H9 (cell line): Measurements from ENCODE around the gene TMEM132C. TPM values are rescaled to one million over a fixed set of nuclear protein-coding genes. Genes with fewer than 3 reads are reported as not detected.

Experiments used
- DNase-seq: peaks from one replicate; pipeline ENCODE4 v3.0.0-alpha.2; 2017
- H2AFZ ChIP-seq: one replicate; pipeline ENCODE4 v1.6.1; 2013; ENCODE audit warnings: mild to moderate bottlenecking, low read length, control low read depth, moderate library complexity
- H2AK5ac ChIP-seq: 2 replicates; pipeline ENCODE4 v1.6.1; 2013; ENCODE audit warnings: low read length, control low read depth, mixed read lengths; ENCODE audit not compliant: insufficient read length
- H2BK120ac ChIP-seq: one replicate; pipeline ENCODE4 v1.6.1; 2013; ENCODE audit warnings: low read depth, mild to moderate bottlenecking, low read length, control low read depth, inconsistent platforms; ENCODE audit not compliant: poor library complexity, severe bottlenecking
- H2BK12ac ChIP-seq: 2 replicates; pipeline ENCODE4 v1.6.1; 2013; ENCODE audit warnings: low read length, control low read depth, mixed read lengths, low read depth; ENCODE audit not compliant: insufficient read length
- H2BK15ac ChIP-seq: 2 replicates; pipeline ENCODE4 v1.6.1; 2013; ENCODE audit warnings: low read depth, low read length, control low read depth
- H2BK20ac ChIP-seq: one replicate; pipeline ENCODE4 v1.6.1; 2013; ENCODE audit warnings: low read depth, mild to moderate bottlenecking, low read length, control low read depth, inconsistent platforms; ENCODE audit not compliant: poor library complexity, severe bottlenecking
- H2BK5ac ChIP-seq: 2 replicates; pipeline ENCODE4 v1.6.1; 2013; ENCODE audit warnings: low read length, control low read depth, mixed read lengths; ENCODE audit not compliant: insufficient read length
- H3K14ac ChIP-seq: 2 replicates; pipeline ENCODE4 v1.6.1; 2013; ENCODE audit warnings: low read length, control low read depth; ENCODE audit not compliant: insufficient read depth
- H3K18ac ChIP-seq: 2 replicates; pipeline ENCODE4 v1.6.1; 2013; ENCODE audit warnings: low read depth, mild to moderate bottlenecking, mixed read lengths, low read length, control low read depth; ENCODE audit not compliant: insufficient read length
- H3K23ac ChIP-seq: 2 replicates; pipeline ENCODE4 v1.6.1; 2013; ENCODE audit warnings: low read length, control low read depth, mixed read lengths, low read depth; ENCODE audit not compliant: insufficient read length
- H3K23me2 ChIP-seq: 2 replicates; pipeline ENCODE4 v1.6.1; 2013; ENCODE audit warnings: low read depth, mild to moderate bottlenecking, mixed read lengths, low read length, control low read depth; ENCODE audit not compliant: insufficient read length, poor library complexity, severe bottlenecking
- H3K27ac ChIP-seq: 2 replicates; pipeline ENCODE4 v1.5.1; 2013; ENCODE audit warnings: low read length, control low read depth, mixed read lengths, low read depth; ENCODE audit not compliant: insufficient read length
- H3K27me3 ChIP-seq: 2 replicates; pipeline ENCODE4 v1.6.1; 2013; ENCODE audit warnings: low read length, control low read depth, inconsistent platforms; ENCODE audit not compliant: insufficient read depth
- H3K4ac ChIP-seq: 2 replicates; pipeline ENCODE4 v1.6.1; 2013; ENCODE audit warnings: low read depth, mild to moderate bottlenecking, control low read depth, inconsistent platforms, low read length, moderate library complexity
- H3K4me1 ChIP-seq: 2 replicates; pipeline ENCODE4 v1.6.1; 2013; ENCODE audit warnings: low read length, control low read depth, inconsistent platforms; ENCODE audit not compliant: insufficient read depth
- H3K4me2 ChIP-seq: 2 replicates; pipeline ENCODE4 v1.6.1; 2013; ENCODE audit warnings: low read length, control low read depth, mixed read lengths; ENCODE audit not compliant: insufficient read length, insufficient read depth
- H3K56ac ChIP-seq: 2 replicates; pipeline ENCODE4 v1.6.1; 2013; ENCODE audit warnings: low read depth, mild to moderate bottlenecking, mixed read lengths, low read length, control low read depth; ENCODE audit not compliant: insufficient read length
- H3K79me1 ChIP-seq: 2 replicates; pipeline ENCODE4 v1.6.1; 2013; ENCODE audit warnings: low read depth, mild to moderate bottlenecking, moderate library complexity, low read length, control low read depth, inconsistent platforms; ENCODE audit not compliant: insufficient read depth, poor library complexity, severe bottlenecking
- H3K79me2 ChIP-seq: 2 replicates; pipeline ENCODE4 v1.6.1; 2013; ENCODE audit warnings: low read length, control low read depth, inconsistent platforms; ENCODE audit not compliant: insufficient read depth
- H3K9ac ChIP-seq: 2 replicates; pipeline ENCODE4 v1.6.1; 2013; ENCODE audit warnings: low read length, control low read depth, mixed read lengths; ENCODE audit not compliant: insufficient read length; ENCODE audit errors: extremely low read depth
- H3K9me3 ChIP-seq: one replicate; pipeline ENCODE4 v1.6.1; 2013; ENCODE audit warnings: low read depth, low read length, inconsistent platforms; ENCODE audit not compliant: control insufficient read depth
- H3T11ph ChIP-seq: one replicate; pipeline ENCODE4 v1.6.1; 2013; ENCODE audit warnings: mild to moderate bottlenecking, low read length, control low read depth, inconsistent platforms
- H4K20me1 ChIP-seq: one replicate; pipeline ENCODE4 v1.6.1; 2013; ENCODE audit not compliant: control insufficient read depth, insufficient read length, insufficient read depth
- H4K5ac ChIP-seq: 2 replicates; pipeline ENCODE4 v1.6.1; 2013; ENCODE audit warnings: low read depth, mild to moderate bottlenecking, mixed read lengths, low read length, control low read depth; ENCODE audit not compliant: insufficient read length
- H4K8ac ChIP-seq: replicated peaks from 2 replicates; pipeline ENCODE4 v1.6.1; 2013; ENCODE audit warnings: low read length, control low read depth, mixed read lengths, low read depth; ENCODE audit not compliant: insufficient read length
- H4K91ac ChIP-seq: 2 replicates; pipeline ENCODE4 v1.6.1; 2013; ENCODE audit warnings: low read depth, mild to moderate bottlenecking, moderate library complexity, mixed read lengths, low read length, control low read depth; ENCODE audit not compliant: insufficient read length
- H3K27ac Mint-ChIP-seq, 3 experiments: 2 replicates in 2 of 3; 3 replicates in 1 of 3; pipeline ENCODE4 v1.8.0; 2020 to 2021; ENCODE audit warnings: mixed read lengths in 3 of 3, mild to moderate bottlenecking in 1 of 3, moderate library complexity in 1 of 3
- H3K27me3 Mint-ChIP-seq: 2 replicates; pipeline ENCODE4 v1.8.0; 2021; ENCODE audit warnings: low read depth, mild to moderate bottlenecking, moderate library complexity, mixed read lengths
- H3K36me3 Mint-ChIP-seq, 3 experiments: 2 replicates in 2 of 3; 3 replicates in 1 of 3; pipeline ENCODE4 v1.8.0; 2020 to 2021; ENCODE audit warnings: low read depth in 3 of 3, mixed read lengths in 3 of 3; ENCODE audit not compliant: insufficient read depth in 1 of 3
- H3K4me1 Mint-ChIP-seq, 2 experiments: 2 replicates each; pipeline ENCODE4 v1.8.0; 2020; ENCODE audit warnings: mixed read lengths in 2 of 2
- H3K4me3 Mint-ChIP-seq, 2 experiments: 2 replicates in 1 of 2; 3 replicates in 1 of 2; pipeline ENCODE4 v1.8.0; 2020 to 2021; ENCODE audit warnings: mild to moderate bottlenecking in 2 of 2, mixed read lengths in 2 of 2, moderate library complexity in 1 of 2
- H3K9me3 Mint-ChIP-seq, 2 experiments: 2 replicates in 1 of 2; 3 replicates in 1 of 2; pipeline ENCODE4 v1.8.0; 2020; ENCODE audit warnings: mild to moderate bottlenecking in 2 of 2, mixed read lengths in 2 of 2, moderate library complexity in 1 of 2
- WGBS: extraction: QIAGEN DNeasy Blood & Tissue Kit; methylation state at CpG from one replicate; pipeline ENCODE4 v1.1.7; 2013; ENCODE audit warnings: missing lambda C conversion rate, low lambda C conversion rate, mixed read lengths; ENCODE audit not compliant: insufficient read length; ENCODE audit errors: extremely low coverage; 5-methylcytosine and 5-hydroxymethylcytosine counted together
- total RNA-seq: library from RNA; stranded (reverse); gene quantifications from 2 replicates; pipeline ENCODE4 v1.2.1, GENCODE V29; 2021
- TF ChIP-seq, protein P1 (sequence below): fragments of 200-600 bp; sonication (generic); conservative IDR thresholded peaks from 3 replicates; pipeline ENCODE4 v1.8.0; 2021; ENCODE audit warnings: antibody characterized with exemption, mild to moderate bottlenecking

TMEM132C gene
- total RNA-seq, 1 experiment from 2014 or later: 0.22 TPM

DNA sequence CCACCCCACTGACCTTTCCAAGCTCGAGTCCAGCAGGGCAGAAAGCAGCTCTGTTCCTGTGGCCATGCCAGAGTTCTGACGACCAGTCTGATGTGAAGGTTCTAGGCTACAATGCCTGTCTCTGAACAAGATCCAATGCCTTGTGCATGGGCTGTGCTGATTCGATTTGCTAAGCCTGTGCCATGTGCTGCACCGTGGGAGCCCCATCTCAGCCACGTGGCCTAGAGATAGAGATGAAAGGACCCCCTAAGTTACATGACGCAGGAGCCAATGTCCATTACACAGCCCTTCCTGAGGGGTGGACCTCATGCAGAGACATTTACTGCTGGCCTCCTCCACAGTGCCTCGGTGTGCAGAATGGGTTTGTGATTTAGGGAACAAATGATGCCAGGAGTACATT lies 300.8 kb downstream of the TMEM132C start:
- WGBS: no CpG with 5 or more reads among the region's 7 CpGs

More for the DNA sequence above, 300.8 kb downstream of the TMEM132C start:
- no peaks in the 10 kb centered on the region; the same call in 1 of the 2 replicates for H3K27me3 ChIP-seq
- H3K79me2 ChIP-seq: no peaks in the 10 kb centered on the region
- H2BK5ac ChIP-seq: no peak overlapping the region
- H3K9me3 Mint-ChIP-seq: peaks cover 0 to 7% of the 10 kb centered on the region in 2 experiments; a peak in 3 of 5 replicates
- no peak overlapping the region for H2BK20ac ChIP-seq
- H3K4ac ChIP-seq: no peak overlapping the region
- no peak overlapping the region for H3K4me3 Mint-ChIP-seq
- no peak overlapping the region for H3K4me2 ChIP-seq
- no peak overlapping the region for H4K8ac ChIP-seq
- H3T11ph ChIP-seq: no peak overlapping the region
- H3K18ac ChIP-seq: no peak overlapping the region
- no peaks in the 10 kb centered on the region for H3K4me1 ChIP-seq
- no peak overlapping the region for H4K5ac ChIP-seq
- H3K36me3 Mint-ChIP-seq: peaks cover 0 to 10% (median 2%) of the 10 kb centered on the region in 3 experiments; a peak in 2 of 7 replicates
- DNase-seq: no peak
- no peak overlapping the region for H3K27ac ChIP-seq
- no peak overlapping the region for H2BK120ac ChIP-seq
- no peak overlapping the region for H2BK12ac ChIP-seq
- no peak overlapping the region for H3K9ac ChIP-seq
- H2AFZ ChIP-seq: no peak overlapping the region
- no peak overlapping the region for H2BK15ac ChIP-seq
- 0 out of 4 replicates have a peak, but pooled peaks cover 0 to 2% of the 10 kb centered on the region in 2 experiments for H3K4me1 Mint-ChIP-seq
- H4K20me1 ChIP-seq: no peaks in the 10 kb centered on the region
- no peaks in the 10 kb centered on the region for H3K23me2 ChIP-seq
- no peak overlapping the region for H3K23ac ChIP-seq
- H3K14ac ChIP-seq: no peak overlapping the region
- H3K27me3 Mint-ChIP-seq: peaks cover 63% of the 10 kb centered on the region
- TF ChIP-seq, protein P1, sequence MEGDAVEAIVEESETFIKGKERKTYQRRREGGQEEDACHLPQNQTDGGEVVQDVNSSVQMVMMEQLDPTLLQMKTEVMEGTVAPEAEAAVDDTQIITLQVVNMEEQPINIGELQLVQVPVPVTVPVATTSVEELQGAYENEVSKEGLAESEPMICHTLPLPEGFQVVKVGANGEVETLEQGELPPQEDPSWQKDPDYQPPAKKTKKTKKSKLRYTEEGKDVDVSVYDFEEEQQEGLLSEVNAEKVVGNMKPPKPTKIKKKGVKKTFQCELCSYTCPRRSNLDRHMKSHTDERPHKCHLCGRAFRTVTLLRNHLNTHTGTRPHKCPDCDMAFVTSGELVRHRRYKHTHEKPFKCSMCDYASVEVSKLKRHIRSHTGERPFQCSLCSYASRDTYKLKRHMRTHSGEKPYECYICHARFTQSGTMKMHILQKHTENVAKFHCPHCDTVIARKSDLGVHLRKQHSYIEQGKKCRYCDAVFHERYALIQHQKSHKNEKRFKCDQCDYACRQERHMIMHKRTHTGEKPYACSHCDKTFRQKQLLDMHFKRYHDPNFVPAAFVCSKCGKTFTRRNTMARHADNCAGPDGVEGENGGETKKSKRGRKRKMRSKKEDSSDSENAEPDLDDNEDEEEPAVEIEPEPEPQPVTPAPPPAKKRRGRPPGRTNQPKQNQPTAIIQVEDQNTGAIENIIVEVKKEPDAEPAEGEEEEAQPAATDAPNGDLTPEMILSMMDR: no peak
- H2AK5ac ChIP-seq: no peak overlapping the region
- H3K79me1 ChIP-seq: no peaks in the 10 kb centered on the region
- no peak overlapping the region for H4K91ac ChIP-seq
- H3K56ac ChIP-seq: no peak overlapping the region
- H3K27ac Mint-ChIP-seq: no peak overlapping the region
- no peaks in the 10 kb centered on the region for H3K9me3 ChIP-seq
